ENCODE measurements around the gene DENND1B. TPM values are rescaled to one million over a fixed set of nuclear protein-coding genes. Genes with fewer than 3 reads are reported as not detected.

Gene DENND1B
- total and polyA plus RNA-seq, 2 donors (not counting 1 experiment from before 2014, with no cell fraction given) = 4.3 to 25.4 TPM

- H3K36me3 ChIP-seq (replicated peaks in 1 of 2; ENCODE audit: control extremely low read depth in 1 of 2, control insufficient read depth in 1 of 2, extremely low read depth in 1 of 2, insufficient read depth in 2 of 2, low read length in 1 of 2) = no peaks in the 10 kb centered on the region
- no peak for ATAC-seq (ENCODE audit: low read depth)
- no peak overlapping the region for H3K27ac ChIP-seq (ENCODE audit: low read length in 2 of 2)
- WGBS (ENCODE audit: insufficient coverage) = no CpG with 5 or more reads among the region's 6 CpGs
- Mint-ChIP-seq H3K9me3 (ENCODE audit: insufficient read depth) (no peaks in the 10 kb centered on the region), H3K27me3 (no peaks in the 10 kb centered on the region), H3K4me3 (no peak overlapping the region), H3K27ac (no peak overlapping the region), H3K4me1 (peaks cover 52% of the 10 kb centered on the region)
- peaks cover 21 to 32% of the 10 kb centered on the region in 2 donors for H3K4me1 ChIP-seq (ENCODE audit: control insufficient read depth in 2 of 2, insufficient read depth in 2 of 2, low read length in 2 of 2)
- H2AFZ ChIP-seq (ENCODE audit: insufficient read depth, low read depth, low read length, poor library complexity, severe bottlenecking) = no peak overlapping the region
- H3K4me3 ChIP-seq (ENCODE audit: control extremely low read depth in 1 of 5, extremely low read depth in 1 of 5, insufficient read depth in 1 of 5, low read depth in 2 of 5, low read length in 4 of 5) = no peak overlapping the region
- no peak overlapping the region for H3K4me2 ChIP-seq (replicated peaks; ENCODE audit: low read depth, low read length, poor library complexity, severe bottlenecking)
- peaks cover 5% of the 10 kb centered on the region for H4K20me1 ChIP-seq (ENCODE audit: control insufficient read depth, insufficient read depth, low read length, poor library complexity, severe bottlenecking)
- intact Hi-C loops (cut with micrococcal nuclease) = loop anchor here (10.0 kb wide), 1 partner anchor 157 kb away; no protein-coding TSS in a partner anchor
- H3K79me2 ChIP-seq (ENCODE audit: control insufficient read depth, insufficient read depth, low read length) = peaks cover 45% of the 10 kb centered on the region
- POLR2A ChIA-PET = interaction anchor here (0.6 kb wide), 1 partner anchor 958 kb away, joined by 3 read pairs; no protein-coding TSS in a partner anchor
- no peak for DNase-seq
- H3K9ac ChIP-seq (ENCODE audit: low read length) = no peak overlapping the region
- no peak for TF ChIP-seq CTCF (IDR thresholded peaks at IDR 0.05)
- TF ChIP-seq EZH2 (IDR thresholded peaks at IDR 0.05; ENCODE audit: borderline replicate concordance, insufficient read depth, low read depth, low read length, poor library complexity, severe bottlenecking) = no peak
- no peaks in the 10 kb centered on the region for H3K27me3 ChIP-seq (replicated peaks in 1 of 4; ENCODE audit: control extremely low read depth in 1 of 4, control insufficient read depth in 3 of 4, insufficient read depth in 4 of 4, low read length in 3 of 4)
- no peaks in the 10 kb centered on the region for H3K9me3 ChIP-seq (ENCODE audit: control extremely low read depth in 1 of 3, control insufficient read depth in 2 of 3, insufficient read depth in 1 of 3, low read length in 2 of 3)
- CTCF ChIA-PET = no interaction called here
Measured at GRCh38 chr1:197771904-197772556, 3.2 kb downstream of the DENND1B start.

DNA sequence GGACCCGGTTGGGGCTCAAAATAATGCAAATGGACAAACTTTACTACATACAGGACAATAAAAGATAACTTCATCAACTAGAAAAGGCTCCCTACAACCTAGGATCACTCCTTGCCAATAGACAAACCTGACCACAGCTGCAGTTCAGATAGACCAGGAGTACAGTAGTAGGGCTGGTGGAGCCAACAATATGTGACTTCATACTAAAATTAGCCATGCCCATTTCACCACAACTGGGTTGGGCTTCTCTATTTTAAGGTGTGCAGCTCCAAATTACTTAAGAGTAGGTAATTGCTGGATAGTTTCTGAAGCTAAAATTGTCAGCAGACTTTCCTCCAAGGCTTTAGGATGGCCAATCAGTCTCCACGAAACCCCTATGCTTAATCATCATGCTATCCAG, 3.9 kb downstream of the DENND1B start:
- no peaks in the 10 kb centered on the region for H3K27me3 Mint-ChIP-seq
- no peak overlapping the region for H3K4me3 Mint-ChIP-seq
- peaks cover 46% of the 10 kb centered on the region for H3K4me1 Mint-ChIP-seq
- intact Hi-C loops (cut with micrococcal nuclease) = loop anchor here (10.0 kb wide), 1 partner anchor 157 kb away; no protein-coding TSS in a partner anchor
- Histone ChIP-seq H2AFZ (ENCODE audit: insufficient read depth, low read depth, low read length, poor library complexity, severe bottlenecking) (no peak overlapping the region), H3K9ac (ENCODE audit: low read length) (no peak overlapping the region), H4K20me1 (ENCODE audit: control insufficient read depth, insufficient read depth, low read length, poor library complexity, severe bottlenecking) (peaks cover 5% of the 10 kb centered on the region), H3K27ac (ENCODE audit: low read length in 2 of 2) (no peak overlapping the region), H3K4me2 (replicated peaks; ENCODE audit: low read depth, low read length, poor library complexity, severe bottlenecking) (no peak overlapping the region), H3K36me3 (replicated peaks in 1 of 2; ENCODE audit: control extremely low read depth in 1 of 2, control insufficient read depth in 1 of 2, extremely low read depth in 1 of 2, insufficient read depth in 2 of 2, low read length in 1 of 2) (no peaks in the 10 kb centered on the region), H3K79me2 (ENCODE audit: control insufficient read depth, insufficient read depth, low read length) (peaks cover 45% of the 10 kb centered on the region), H3K27me3 (replicated peaks in 1 of 4; ENCODE audit: control extremely low read depth in 1 of 4, control insufficient read depth in 3 of 4, insufficient read depth in 4 of 4, low read length in 3 of 4) (no peaks in the 10 kb centered on the region), H3K9me3 (ENCODE audit: control extremely low read depth in 1 of 3, control insufficient read depth in 2 of 3, insufficient read depth in 1 of 3, low read length in 2 of 3) (no peaks in the 10 kb centered on the region), H3K4me3 (ENCODE audit: control extremely low read depth in 1 of 5, extremely low read depth in 1 of 5, insufficient read depth in 1 of 5, low read depth in 2 of 5, low read length in 4 of 5) (no peak overlapping the region), H3K4me1 (ENCODE audit: control insufficient read depth in 2 of 2, insufficient read depth in 2 of 2, low read length in 2 of 2) (peaks cover 14 to 26% of the 10 kb centered on the region in 2 donors)
- ATAC-seq (ENCODE audit: low read depth) = no peak
- no peak for DNase-seq
- no peak for TF ChIP-seq CTCF (IDR thresholded peaks at IDR 0.05)
- no peak for TF ChIP-seq EZH2 (IDR thresholded peaks at IDR 0.05; ENCODE audit: borderline replicate concordance, insufficient read depth, low read depth, low read length, poor library complexity, severe bottlenecking)
- WGBS (ENCODE audit: insufficient coverage) = no CpG with 5 or more reads among the region's 2 CpGs
- no peak overlapping the region for H3K27ac Mint-ChIP-seq
- H3K9me3 Mint-ChIP-seq (ENCODE audit: insufficient read depth) = no peaks in the 10 kb centered on the region
- CTCF ChIA-PET = no interaction called here
- POLR2A ChIA-PET = no interaction called here
